ENCODE results near the gene HLA-DRB1.
"Not testable (repeated sequence)": the region's sequence is repeated elsewhere in the genome, so short reads cannot be mapped to it uniquely, and the experiment has no call there.

HLA-DRB1 gene

DNA sequence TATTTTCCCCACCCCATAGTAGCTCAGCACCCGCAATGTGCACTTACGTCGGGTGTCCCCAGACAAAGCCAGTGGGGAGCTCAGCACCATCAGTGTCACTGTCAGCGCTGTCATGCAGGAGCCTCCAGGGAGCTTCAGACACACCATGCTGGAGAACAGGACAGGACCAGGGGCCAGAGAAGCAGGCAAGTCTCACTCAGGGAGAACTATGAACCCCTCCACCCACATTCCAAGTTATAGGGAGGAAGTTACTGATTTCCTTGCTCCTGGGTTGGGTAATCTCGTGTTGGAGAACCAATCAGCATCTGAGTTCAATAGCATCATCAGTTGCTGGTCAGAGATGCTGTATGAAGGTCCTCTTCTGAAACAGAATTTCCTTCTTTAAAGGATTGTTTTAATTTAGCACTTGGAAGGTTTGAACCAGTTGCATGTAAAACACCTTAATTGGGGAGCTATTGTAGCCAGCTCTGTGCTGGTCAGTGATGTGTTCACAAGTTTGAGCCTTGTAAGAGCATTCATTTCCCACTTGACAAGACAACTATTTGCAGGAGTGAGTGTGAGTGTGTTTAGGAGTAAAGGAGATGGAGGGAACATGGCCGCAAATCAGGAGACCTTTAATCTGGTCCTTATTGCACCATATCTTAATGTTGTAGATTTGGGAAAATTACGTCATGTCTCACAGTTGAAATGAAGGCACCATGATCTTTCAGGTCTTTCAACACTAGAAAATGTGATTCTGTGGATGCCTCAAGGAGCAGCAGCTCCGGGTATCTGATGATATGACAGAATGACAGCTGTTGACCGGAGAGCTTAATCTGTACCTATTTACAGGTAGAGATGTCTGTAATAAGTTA lies at the start of gene HLA-DRB1:
Gene HLA-DRB1 (minus strand): TSS at position 253 of the 854 bp plus-strand sequence. CDS start 106 bp downstream, at position 147.
- no peak for DNase-seq (ENCODE audit: low read depth in 2 of 2)

DNA sequence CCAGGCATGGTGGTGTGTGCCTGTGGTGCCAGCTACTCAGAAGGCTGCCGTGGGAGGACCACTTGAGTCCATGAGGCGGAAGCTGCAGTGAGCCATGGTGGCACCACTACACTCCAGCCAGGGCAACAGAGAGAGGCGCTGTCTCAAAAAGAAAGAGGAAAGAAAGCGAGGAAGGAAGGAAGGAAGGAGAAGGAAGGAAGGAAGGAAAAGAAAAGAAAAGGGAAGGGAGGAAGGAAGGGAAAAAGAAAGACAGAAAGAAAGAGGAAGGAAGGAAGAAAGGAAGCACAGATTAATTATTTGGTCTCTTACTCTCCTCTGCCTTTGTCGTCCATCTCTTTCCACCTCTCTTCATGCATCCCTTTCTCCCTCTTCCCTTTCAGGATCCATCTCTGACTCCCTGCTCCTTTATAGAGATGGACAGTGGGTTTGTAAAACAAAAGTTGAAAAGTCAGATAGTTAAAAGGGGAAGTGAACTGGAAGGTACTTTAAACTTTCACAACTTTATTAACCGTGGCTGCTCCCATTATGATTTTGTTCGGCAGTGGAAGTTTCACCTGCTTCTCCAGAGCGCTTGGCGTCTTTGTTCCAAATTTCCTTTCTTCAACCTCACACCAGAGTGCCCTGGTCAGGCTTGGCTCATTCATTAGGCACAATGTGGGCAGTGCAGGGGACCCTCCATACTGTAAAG lies 49.0 kb upstream of the HLA-DRB1 start:
- no peak for DNase-seq (ENCODE audit: low read depth in 2 of 2)

DNA sequence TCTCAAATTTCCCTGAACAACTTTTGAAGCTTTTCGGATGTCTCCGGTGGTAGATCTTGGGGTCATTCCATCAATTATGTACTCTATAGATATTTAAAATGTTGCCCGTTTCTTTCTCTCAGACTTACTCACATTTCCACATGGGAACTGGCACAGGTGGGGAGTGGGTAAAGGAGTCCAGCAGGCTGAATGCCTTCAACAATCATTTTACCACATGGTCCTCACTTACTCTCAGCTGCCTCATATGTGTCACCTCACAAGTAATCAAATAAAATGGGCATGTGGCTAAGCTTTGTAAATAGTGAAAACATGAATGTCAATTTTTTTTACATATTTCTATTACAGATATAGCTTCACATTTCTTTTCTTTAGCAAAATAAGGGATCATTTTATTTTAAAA lies 48.2 kb upstream of the HLA-DRB1 start:
- DNase-seq (ENCODE audit: low read depth in 2 of 2): no peak

DNA sequence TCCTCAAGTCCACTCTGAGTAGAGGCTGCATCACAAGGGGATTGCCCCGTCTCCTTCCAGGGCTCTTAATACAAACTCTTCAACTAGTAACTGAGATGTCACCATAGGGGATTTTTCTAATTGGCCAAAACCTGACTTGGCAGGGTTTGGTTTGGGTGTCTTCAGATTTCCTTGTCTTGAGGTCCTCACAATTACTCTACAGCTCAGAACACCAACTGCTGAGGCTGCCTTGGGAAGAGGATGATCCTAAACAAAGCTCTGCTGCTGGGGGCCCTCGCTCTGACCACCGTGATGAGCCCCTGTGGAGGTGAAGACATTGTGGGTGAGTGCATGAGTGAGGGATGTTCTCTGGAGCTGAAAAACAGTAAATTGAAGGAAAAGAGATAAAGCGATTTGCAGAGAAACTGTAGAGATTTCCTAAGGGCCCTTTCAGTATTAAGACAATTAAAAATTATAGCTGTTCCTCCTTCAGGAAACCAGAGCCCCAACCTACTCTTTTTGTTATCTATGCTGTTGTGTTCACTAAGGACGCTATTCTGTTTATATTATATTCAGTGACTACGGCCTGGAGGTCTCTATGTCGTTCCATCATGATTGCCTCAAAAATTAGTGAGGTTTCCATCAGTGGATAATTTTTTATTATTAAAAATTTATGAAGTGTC lies 47.7 kb upstream of the HLA-DRB1 start, which contains the start of gene HLA-DQA1:
Gene HLA-DQA1 (plus strand): TSS at position 188 of the 662 bp plus-strand sequence. CDS start 53 bp downstream, at position 241.
- DNase-seq (ENCODE audit: low read depth in 2 of 2): no peak

DNA sequence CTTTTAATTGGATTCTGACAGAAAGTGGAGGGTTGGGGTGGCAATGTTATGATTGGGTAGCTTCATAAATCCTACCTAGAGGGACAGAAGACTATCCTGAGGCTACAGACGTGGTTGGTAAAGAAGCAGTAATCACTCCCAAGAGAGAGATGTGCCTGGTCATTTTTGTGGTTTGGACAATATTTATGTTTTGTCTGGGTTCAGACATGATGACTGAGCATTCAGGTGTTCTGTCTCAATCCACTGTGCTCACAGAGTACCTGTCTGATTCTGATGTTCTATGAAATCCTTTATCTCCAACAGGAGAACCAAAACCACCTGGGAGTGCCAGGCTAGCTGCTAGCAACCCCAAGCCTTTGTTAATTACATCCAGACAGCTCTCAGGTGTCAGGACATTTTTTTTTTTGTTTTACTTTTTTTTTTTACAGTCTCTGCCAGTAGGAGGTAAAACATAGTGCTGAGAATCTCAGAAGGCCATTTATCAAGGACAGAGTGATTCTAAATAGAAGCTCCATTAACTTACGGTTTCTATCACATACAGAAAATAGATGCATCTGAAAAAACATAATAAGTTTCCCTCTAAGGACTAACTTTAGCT lies 46.0 kb upstream of the HLA-DRB1 start:
- DNase-seq (ENCODE audit: low read depth in 2 of 2): no peak

DNA sequence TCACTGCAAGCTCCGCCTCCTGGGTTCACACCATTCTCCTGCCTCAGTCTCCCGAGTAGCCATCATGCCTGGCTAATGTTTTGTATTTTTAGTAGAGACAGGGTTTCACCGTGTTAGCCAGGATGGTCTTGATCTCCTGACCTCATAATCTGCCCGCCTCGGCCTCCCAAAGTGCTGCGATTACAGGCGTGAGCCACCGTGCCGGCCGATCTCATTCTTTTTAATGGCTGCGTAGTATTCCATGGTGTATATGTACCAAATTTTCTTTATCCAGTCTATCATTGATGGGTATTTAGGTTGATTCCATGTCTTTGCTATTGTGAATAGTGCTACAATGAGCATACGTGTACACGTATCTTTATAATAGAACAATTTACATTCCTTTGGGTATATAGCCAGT lies 40.1 kb upstream of the HLA-DRB1 start:
- DNase-seq (ENCODE audit: low read depth in 2 of 2): not testable (repeated sequence)

DNA sequence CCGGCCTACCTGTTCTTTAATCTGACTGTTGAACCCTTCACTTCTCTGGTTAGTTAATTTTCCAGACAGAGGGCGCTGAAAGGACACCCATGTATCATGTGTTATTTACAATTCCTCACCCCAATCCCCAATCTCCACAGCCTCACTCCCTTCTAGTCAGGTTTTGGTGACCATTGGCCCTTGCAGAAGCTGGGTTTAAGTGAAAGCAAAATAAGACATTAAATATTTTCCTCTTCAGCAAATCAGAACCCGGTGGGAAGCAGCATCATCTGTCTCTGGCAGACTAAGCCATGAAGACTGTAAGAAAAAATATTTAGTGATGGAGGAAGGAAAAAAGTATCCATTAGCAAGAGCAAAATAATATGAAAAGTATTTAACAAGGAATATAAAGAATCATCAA lies 38.2 kb upstream of the HLA-DRB1 start:
- no peak for DNase-seq (ENCODE audit: low read depth in 2 of 2)

DNA sequence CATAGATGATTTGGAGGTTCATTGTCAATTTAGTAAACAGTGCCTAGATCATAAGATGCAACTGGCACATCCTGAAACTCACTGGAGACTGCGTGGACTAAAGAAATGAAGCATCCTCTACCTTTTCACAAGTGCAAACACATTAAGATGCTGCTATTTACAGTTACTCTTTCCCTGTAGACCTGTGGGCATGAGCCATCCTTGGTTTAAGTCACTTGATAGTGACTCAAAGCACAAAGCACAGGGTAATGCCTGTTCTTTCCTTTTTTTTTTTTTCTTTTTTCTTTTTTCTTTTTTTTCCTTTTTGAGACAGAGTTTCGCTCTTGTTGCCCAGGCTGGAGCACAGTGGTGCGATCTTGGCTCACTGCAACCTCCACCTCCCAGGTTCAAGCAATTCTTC lies 37.6 kb upstream of the HLA-DRB1 start:
- no peak for DNase-seq (ENCODE audit: low read depth in 2 of 2)

DNA sequence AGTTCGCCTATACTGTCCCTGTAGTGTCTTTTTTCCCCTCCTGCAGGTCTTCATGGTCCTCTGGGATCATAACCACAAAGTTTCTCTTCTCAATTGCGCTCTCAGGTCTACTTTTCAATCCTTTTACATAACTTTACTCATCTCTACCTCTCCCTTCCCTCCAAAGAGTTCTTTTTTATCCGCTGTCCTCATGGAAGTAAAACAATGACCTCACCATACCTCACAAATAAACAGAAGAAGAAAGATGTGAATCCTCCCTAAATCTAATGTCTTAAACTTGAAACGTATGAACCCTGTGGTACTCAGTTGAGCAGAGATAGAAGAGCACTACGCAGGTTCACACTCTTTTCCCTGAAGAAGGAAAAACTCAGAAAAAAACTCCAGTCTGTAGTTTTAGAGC lies 35.5 kb upstream of the HLA-DRB1 start:
- no peak for DNase-seq (ENCODE audit: low read depth in 2 of 2)

DNA sequence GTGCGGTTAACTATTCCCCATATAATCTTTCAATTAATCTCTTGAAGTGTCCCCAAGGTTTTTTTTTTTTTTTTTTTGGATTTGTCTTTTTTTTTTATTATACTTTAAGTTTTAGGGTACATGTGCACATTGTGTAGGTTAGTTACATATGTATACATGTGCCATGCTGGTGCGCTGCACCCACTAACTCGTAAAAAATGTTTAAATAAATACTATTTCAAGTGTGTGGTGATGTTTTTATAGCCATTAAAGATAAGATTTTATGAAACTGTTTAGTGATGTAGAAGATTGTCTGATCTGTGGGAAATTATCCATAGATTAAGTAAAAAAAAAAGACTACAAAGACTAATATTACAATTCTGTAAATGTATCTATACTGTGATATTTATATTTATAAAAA lies 34.9 kb upstream of the HLA-DRB1 start:
- DNase-seq (ENCODE audit: low read depth in 2 of 2): no peak

DNA sequence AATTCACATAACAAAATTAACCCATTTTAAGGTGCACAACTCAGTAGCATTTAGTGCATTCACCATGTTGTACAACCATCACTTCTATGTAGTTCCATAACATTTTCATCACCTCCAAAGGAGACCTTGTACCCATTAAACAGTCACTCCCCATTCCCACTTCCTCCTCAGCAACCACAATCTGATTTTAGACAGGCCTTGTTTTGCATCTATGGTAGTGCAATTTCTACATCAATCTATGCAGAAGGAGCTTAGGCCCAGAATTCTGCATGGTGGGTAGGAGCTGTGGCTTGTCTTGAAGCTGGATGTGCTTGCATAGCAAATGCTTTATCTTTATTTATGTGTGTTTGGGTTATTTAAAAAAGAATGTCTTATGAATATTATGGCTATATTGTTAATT lies 34.0 kb upstream of the HLA-DRB1 start:
- DNase-seq (ENCODE audit: low read depth in 2 of 2): no peak

DNA sequence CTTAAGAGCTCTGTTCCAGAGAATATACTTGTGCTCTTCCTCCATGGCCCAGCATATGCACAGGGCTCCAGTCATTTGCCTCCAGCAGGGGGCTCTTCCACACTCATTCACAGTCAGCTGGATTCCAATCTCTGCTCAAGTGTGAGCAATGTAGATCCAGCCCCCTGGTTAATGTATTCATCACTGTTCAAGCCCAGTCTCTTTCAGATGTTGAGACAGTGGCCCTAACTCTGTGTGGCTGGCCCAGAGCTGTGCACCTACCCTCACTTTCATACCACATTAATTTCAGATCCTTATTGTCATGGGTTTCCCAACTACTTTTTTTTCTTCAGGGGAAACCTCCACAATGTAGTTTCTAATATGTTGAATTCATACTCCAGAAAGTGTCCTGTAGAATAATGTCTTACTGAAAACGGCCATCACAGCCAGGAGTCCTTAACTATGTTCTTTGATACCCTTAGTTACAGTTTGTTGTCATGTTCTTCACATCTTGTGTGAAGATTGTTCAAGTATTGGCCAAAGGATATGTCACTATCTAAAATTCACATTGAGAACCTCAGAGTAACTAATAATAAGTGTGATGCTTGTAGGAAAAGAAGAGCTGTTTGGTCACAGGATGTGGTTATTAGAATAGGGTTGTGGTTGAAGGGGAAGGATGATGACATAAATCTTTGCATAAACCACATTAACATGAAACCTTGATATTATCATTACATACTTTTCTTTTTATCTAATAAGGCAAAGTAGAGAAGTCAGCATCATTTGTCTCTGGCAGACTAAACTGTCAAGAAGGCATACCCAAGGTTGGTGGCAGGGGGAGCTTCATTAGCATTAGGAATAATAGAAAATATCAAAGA lies 33.1 kb upstream of the HLA-DRB1 start:
- peak in 1 of 2 donors; percentile 36 for DNase-seq (ENCODE audit: low read depth in 2 of 2)

DNA sequence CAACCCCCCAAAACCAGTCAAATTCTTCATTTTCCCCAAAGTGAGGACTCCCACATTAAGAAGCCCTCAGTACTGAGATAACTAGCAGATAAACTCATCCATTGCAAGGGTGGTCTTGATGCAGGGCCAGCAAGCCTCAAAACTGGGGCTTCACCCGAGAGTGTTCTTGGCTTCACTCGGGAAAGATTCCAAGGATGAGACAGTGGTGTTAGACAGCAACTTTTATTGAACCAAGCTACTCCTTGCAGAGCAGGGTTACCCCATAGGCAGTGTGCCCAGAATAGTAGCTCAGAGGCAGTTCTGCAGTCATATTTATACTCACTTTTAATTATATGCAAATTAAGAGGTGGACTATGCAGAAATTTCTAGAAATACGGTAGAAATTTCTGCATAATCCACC lies 31.7 kb upstream of the HLA-DRB1 start:
- no peak for DNase-seq (ENCODE audit: low read depth in 2 of 2)

DNA sequence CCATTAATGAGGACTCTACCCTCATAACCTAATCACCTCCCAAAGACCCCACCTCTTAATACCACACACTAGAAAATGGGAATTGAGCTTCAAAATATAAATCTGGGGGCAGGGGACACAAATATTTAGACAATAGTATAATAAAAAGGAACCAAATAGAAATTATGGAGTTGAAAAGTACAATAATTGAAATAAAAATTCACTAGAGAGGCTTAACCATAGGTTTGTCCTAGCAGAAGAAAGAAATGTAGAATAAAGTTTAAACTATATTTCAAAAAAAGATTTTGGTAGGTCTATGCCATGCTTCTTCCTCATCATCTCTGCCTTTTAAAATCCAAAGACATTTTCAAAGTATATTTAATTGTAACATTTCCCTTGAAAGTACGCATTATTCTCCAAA lies 28.1 kb upstream of the HLA-DRB1 start:
- no peak for DNase-seq (ENCODE audit: low read depth in 2 of 2)

DNA sequence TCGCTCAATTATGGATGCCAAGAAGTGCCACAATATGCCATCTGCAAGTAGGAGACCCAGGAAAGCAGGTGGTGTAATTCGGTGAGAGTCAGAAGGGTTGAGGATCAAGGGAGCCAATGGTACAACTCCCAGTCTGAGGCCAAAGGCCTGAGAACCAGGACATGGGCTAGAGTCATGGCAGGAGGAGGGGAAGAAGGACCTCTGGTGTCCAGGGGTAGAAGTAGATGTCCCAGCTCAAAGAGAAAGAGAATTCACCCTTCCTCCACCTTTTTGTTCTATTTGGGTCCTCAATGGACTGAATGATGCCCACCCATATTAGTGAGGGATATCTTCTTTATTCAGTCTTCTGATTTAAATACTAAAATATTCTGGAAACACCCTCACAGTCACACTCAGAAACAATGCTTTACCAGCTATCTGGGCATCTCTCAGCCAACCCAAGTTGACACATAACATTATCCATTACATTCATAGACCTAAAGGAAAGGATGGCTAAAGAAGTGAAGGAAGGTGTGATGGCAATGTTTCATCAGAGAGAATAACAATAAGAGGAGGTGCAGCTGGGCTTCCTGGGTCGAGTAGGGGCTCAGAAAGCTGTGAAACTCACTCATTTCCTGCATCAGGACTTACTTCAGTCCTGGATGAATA lies 26.4 kb upstream of the HLA-DRB1 start:
- no peak for DNase-seq (ENCODE audit: low read depth in 2 of 2)

DNA sequence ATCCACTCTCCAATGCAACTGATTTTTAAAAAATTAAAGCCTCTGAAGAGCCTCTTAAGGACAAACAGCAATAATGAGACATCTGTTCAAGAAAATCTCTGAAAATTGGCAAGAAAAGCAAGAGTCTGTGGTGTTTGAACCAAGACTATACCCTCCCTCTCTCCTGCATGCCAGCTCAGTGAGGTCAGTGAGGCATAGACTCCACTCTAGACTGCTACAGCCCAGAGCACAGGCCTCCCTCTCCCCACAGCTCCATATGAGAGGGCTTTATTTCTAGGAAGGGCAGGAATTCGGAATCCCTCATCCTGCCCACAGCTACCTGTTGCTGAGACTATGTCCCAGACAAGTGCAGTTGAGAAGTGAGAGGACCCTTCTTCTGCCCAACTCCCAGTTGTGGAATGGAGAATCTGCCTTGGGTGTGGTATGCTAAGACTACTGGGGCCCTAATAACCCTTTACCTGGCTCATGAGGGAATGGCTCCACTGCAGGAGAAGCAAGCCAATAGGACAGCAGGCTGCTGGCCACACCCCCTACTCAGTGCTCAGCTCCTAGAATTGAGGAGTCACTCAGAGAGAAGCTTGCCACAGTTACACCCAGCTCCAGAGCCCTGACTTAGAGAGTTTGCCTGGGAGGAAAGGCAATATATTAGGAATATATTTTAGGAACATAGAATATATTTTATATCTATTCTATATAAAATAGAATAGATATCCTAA lies 24.9 kb upstream of the HLA-DRB1 start:
- DNase-seq (ENCODE audit: low read depth in 2 of 2): no peak

DNA sequence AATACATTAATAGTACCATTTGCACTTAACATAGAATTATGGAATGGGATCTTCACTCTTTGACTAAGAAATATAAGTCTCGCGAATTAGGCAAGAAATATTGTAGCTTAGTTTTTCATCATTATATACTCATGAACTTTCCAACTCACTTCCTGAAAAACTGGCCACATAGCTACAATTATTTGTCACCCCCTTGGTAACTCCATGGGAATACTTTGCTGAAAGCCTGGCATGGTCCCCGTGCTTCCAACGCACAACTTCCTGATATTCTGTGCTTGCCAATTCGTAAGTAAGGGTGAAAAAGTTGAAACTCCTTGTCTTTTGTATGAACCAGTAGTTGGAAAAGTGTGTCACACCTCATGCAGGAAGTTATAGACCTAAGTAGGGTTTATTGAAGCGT lies 23.8 kb upstream of the HLA-DRB1 start:
- no peak for DNase-seq (ENCODE audit: low read depth in 2 of 2)

DNA sequence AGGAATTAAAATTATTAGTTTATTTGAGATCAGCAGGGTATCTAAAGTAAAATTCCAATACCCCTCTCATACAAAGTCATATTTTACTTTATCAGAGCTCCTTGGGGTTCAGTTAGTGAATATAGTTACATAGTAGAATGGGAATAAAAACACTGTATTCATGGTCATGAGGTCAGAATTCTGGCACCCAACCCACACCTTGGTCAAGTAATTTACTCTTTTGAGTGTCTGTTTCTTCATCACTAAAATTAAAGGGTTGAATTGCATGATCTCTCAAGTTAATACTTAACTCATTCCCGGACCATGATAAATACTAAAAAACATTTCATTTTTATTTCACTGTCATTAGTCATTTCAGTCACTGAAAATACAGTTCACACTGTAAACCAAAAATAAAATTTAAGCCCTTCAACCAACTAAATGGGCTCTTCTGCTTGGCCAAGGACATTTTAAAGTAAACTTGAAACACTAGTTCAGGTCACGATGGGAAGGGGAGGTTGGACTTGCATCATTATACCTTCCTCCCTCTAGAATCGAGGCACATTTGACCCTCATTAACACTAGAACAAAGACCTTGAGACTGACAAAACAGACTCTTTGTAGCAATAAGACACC lies 21.1 kb upstream of the HLA-DRB1 start:
- no peak for DNase-seq (ENCODE audit: low read depth in 2 of 2)

All from stimulated activated CD8-positive, alpha-beta memory T cell treated with anti-CD3 and anti-CD28 coated beads, Interleukin-15, amount 100 ng/mL, for 48 hours (primary cell).